HG03135 (cell line): ENCODE measurements around the gene NELFA.

Experiments
- ATAC-seq: cut with Tn5 transposase; IDR thresholded peaks from one replicate; pipeline ENCODE4 v1.9.1; 2021; ENCODE audit warnings: mild to moderate bottlenecking, moderate library complexity; ENCODE audit not compliant: unreplicated experiment

Gene NELFA

DNA sequence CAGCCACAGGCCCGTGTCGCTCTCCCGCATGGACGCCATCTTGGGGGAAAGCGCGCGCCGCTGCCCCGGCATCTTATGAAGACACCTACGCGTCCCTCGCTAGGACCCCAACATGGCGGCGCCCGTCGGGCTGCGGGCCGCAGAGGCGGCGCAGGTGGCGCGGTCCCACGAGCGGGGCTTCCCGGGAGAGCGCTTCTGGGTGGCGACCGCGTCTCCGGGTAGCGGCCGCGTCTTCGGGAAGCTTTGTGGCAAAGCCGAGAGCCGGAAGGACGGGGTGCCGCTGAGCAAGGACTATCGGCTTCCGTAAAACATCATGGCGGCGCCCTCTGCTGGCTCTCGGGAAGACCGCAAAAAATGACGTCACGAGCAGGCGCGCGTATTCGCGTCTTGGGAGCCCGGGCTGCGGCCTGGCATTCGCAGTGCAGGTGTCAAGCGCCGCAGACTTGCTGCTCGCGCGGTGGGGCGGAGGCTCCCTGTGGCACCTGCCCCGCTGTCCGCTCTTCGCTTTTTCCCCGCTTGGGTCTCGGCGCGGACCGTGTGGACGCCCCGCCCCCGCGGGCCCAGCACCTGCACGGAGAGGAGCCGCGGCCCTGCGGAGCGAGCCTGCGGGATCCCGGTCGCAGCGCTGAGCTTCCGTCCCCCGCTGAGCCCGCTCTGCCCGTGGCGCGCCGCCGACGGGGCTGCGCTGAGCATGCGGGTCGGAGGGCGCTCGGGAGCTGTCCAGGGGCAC is at the start of gene NELFA:
Gene NELFA, minus strand, starts transcription at position 54 of the 730 bp plus-strand sequence. Its CDS starts 15 bp downstream, at position 39.
- peak; percentile 83 for ATAC-seq

DNA sequence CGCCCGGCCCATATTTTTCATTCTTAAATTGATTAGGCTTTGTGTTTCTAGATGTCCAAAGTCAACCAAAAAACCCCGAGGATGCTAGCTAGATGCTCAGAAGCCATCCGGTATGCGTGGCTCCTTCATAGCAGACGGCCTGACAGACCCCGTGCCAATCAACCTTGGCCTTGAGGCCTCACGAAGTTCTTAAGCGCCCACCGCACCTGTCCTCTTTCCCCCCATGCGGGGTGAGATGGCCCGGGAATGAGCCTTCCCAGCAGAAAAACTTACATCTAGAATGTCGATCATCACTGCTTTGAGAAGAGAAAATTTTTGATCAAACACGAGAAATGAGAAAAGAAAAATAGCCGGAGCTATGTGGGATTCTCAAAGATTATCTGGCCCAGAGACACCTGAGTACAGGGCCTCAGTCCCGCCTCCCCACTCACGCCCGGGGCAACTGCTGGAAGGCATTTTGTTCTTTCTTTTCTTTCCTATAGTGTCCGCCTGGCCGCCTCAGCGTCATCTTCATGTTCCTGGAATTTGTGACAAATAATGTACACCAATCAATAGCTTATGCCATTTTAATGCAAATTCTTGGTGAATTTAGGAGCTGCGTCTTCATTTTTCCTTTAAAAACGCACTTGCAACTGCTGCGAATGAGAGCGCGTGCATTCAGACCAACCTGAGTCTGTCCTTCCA is 48.8 kb upstream of the NELFA start:
- ATAC-seq: no peak

DNA sequence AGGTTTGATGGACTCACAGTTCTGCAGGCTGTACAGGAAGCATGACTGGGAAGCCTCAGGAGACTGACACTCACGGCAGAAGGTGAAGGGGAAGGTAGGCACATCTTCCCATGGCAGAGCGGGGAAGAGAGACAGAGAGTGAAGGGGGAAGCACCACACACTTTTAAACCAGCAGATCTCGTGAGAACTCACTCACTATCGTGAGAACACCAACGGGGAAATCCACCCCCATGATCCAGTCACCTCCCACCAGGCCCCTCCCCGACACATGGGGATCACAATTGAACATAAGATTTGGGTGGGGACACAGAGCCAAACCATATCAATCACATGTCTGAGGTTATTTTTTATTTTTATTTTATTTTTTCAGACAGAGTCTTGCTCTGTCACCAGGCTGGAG is 45.4 kb upstream of the NELFA start:
- ATAC-seq: no peak

DNA sequence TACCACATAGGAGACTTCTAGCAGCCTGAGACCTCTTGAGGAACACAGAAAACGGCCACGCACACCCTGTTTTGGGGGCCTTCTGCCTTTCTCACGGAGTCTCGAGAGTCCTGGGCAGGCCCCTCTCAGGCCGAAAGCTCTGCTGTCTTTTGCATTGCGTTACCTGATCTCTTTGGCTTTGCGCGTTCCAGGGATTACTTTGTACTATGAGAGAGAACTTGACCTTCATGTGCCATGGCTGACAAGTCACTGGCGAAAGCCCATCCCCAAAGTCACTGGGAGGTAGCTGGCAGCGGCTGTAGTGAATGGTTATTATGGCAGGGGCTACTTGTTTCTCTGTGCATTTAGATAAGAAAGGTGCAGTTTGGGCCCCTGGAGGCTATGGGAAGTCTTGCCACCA is 42.3 kb upstream of the NELFA start:
- no peak for ATAC-seq

DNA sequence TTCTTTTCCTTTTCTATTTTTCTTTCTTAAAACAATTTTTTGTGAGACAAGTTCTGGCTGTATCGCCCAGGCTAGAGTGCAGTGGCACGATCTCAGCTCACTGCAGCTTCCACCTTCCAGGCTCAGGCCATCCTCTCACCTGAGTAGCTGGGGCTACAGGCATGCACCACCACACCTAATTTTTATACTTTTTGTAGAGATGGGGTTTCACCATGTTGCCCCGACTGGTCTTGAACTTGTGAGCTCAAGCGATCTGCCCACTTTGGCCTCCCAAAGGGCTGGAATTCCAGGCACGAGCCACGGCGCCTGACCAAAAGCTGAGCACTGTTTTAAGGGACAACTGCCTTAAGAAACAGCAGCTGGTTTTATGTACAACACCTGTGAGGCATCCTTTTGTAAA is 41.0 kb upstream of the NELFA start:
- ATAC-seq: no peak

DNA sequence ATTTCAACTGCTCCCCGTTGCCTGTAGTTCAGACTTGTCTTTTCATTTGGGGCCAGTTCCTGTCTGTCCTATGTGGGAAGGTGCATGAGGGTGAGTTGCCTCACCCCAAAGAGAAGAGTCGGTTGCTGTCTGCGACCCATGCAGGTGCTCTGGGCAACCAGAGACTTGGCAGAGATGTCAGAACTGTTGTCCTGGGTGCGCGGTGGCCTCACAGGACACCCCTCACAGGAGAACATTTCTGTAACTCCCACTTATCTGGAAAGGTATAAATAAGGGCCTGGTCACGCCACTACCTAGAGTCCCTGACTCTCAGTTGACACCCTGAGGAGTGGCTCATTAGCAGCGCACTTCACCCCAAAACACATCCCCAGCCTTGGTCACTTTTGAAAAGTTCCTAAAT is 40.6 kb upstream of the NELFA start:
- ATAC-seq: no peak

DNA sequence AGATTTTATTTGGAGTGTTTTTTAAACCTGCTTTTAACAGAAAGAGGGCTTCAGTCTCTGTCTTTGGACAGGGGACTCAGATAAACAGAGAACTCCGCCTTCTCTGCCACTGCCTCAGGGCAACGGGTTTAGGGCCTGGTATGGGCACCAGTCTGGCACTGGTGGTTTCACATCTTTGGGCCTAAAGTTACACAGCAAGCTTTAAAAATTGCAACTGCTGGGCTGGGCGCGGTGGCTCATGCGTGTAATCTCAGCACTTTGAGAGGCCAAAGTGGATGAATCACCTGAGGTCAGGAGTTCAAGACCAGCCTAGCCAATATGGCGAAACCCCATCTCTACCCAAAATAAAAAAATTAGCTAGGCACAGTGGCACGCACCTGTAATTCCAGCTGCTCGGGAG is 40.1 kb upstream of the NELFA start:
- ATAC-seq: no peak

DNA sequence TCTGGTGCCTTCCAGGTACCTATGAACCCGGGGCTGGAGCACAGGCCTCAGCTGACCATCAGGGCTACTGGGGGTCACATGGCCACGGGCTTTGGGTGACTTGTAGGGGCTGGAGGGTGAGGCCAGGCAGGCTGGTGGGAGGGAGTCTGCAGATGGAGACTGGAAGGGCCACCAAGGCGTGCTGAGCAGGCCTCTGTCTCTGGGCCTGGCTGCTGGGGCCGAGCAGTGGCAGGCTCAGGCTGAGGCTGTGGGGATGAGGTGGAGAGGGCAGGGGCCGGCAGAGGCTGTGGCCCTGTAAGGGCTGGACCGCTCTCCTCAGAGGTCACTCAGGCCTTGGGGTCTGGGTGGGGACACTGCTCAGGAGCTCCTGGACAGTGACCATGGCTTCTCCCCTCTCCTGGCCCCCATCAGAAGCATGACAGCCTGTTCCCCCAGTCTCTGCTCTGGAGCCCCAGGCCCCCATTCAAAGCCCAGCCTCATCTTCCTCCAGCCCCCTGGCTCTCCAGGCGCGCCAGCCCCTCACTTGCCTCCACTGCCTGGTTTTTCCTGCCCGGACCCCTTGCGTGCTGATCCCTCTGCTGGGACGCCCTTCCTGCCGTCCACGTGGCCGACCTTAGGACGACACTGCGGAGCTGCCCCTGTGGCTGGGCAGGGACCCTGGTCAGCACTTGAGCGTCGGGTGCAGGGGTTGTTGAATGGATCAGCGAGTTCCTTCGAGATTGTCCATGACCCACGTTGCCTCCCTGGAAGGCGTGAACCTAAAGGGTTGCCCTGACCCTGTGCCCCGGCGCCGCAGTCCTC is 39.2 kb upstream of the NELFA start:
- ATAC-seq: no peak

DNA sequence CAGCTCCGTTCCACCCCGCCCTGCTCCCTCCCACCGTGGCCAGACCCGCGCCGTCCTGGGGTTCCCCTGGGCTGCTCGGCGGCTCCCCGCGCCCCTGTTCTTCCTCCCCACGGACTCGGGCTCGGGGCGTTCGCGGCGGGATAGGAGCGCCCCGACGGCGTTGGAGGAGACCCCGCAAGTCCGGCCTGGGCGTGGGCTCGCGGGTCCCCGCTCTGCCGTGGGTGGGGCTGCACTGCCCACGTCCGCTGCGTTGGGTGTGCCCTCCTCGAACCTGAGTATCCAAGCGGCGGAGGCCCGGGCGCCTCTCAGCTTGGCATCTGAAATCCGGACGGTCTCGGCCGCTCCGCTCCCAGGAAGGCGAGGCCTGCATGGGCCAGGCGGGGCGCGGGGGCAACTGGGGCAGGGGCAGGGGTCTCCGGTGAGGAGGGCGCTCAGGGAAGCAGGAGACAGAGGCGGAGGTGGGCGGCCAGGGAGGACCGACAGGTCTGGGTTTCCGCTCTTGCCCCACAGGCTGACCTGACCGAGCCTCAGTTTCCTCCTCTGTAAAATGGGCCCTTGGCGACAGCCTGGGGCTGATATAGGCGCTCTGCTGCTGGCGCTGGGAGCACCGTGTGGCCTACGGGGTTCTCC is 38.4 kb upstream of the NELFA start:
- no peak for ATAC-seq

DNA sequence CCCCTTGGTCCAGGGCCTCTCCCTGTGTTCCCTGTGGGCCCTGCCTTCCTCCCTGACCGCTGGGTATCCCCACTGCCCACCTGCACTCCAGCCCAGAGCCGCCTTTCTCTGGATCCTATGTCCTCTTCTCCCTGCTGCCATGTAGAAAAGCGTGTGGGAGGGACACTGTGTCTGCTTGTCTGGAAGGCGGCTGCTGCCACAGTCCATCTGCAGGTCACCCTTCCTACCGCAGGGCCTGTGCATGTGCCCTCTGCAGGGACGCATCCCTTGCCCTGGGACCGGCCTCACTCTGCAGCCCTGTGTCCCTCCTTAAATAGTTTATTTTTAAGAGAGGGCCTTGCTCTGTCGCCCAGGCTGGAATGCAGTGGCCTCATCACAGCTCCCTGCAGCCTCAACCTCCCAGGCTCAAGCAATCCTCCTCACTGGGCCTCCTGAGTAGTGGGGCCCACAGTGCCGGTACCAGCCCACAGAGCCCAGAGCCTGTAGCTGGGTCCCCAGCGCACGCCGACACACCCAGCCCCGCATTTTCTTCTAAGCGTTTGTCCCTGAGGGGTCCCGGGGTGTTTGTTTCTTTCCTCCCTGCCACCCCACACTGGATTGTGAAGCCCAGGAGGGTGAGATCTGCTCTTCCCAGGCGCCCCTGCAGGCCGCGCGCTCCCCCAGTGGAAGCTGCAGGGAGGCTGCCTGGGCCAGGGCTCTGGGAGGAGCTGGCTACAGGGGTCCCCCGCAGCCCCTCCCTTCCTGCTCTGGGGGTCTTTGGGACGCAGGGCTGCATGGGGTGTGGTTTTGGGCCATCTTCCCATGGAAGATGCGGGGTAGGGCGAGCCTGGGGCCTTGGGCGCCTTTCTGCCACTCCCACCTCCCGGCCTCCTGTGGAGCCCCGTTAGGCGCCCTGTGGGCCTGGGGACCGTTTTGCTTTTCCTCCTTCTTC is 37.5 kb upstream of the NELFA start:
- no peak for ATAC-seq

DNA sequence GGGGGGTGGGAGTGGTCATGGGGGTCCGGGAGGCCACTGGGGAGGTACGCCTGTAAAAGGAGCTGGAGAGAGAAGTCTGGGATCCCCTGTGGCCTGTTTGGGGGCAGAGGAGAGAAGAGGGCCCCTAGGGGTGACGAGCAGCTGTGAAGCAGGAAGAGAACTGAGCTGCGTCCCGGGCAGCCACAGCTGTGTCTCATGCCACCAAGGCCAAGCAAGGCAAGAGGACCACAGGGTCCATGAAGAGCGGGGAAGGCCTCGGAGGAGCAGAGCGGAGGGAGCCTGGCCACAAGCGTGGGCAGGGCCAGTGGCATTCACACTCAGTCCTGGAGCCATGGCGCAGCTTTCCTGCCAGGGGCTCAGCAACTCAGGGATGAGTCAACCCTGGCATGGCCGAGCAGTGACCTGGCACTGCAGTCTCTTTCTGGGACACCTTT is 36.8 kb upstream of the NELFA start:
- ATAC-seq: no peak

DNA sequence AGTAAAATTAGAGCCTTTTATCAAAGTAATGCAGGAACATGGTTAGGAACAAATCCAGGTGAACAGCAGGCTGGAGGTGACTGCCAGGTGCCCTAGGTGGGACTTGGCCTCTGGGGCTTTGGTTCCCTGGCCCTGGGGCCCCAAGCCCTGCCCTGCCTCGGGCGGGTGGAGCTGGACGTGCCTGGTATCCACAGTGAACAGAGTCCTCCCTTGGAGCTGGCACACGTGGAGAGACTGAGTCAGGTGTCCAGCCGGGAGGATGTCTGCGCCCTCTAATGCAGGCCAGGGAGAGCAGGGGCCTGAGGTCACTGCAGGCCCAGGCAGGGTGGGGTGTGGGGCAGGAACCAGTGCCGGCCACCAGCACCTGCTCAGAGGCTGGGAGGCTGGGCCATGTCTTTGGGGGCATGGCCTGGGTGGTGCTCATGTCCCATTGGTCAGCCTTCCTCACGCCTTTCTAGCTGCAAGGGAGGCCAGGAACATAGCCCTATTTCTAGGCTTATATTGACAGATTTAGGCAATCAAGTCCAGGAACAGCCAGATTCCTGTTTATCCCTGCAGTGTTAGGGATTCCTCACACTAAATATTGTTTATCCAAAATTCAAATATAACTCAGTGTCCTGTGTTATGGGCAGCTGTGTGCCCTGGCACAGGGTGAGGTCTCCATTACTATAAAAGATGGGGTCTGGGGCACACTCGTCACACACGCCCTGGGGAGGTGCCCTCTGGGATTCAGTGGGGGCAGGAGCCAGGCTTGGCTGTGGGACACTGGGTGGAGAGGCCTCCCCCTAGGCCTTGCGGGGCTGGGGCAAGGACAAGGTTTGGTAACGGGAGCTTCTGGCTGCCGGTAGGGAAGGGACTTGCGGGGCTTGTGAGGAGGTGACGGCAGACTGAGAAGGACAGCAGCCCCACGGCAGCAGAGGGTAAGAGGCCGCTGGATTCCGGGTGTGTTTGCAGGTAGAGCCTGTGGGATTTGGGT is 36.1 kb upstream of the NELFA start:
- no peak for ATAC-seq

DNA sequence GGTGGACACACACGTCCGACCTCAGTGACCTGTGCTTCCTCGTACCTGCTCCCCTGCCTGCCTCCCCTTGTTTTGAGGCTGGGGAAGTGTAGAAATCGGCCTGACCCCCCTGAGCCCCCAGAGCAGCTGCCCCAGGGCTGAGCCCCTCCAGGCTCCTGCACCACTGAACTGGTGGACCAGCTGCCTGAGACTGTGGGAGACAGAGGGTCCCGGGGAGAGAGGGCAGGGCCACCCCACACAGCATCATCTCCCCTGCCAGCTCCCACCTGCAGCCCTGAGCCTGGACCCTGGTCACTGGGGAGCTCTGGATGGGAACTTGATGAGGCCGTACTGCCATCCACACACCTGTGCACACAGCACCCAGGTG is 35.3 kb upstream of the NELFA start:
- no peak for ATAC-seq

DNA sequence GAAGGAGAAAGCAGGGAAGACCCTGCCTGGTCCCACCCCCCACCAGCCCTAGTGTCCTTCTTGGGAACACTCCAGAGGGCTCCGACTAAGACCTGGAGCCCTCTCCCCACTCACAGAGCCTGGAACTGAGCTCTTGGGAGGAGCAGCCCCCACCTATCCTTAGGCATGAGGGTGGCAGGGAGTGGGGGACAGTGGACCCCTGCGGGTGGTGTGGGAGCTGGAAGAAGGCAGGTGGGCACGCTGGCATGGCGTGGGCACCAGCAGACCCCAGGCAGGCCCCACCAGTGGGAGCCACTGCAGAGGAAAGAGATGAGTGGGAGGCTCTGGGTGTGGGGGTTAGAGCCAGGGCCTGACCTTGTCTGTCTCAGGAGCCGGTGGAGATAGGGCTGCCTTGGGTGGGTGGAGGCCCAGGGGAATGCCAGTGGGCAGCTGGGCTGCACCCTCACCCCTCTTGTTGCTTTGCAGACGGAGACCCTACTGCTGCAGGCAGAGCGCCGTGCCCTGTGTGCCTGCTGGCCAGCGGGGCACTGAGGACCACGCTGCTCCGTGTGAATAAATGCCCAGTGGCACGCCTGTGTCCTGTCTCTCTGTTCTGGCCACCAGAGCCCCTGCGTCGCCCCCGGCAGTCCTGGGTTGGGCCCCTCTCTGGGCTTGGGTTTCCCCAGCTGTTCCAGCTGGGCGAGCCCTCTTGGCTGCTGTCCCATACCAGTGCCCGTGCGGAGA is 34.8 kb upstream of the NELFA start:
- ATAC-seq: no peak

DNA sequence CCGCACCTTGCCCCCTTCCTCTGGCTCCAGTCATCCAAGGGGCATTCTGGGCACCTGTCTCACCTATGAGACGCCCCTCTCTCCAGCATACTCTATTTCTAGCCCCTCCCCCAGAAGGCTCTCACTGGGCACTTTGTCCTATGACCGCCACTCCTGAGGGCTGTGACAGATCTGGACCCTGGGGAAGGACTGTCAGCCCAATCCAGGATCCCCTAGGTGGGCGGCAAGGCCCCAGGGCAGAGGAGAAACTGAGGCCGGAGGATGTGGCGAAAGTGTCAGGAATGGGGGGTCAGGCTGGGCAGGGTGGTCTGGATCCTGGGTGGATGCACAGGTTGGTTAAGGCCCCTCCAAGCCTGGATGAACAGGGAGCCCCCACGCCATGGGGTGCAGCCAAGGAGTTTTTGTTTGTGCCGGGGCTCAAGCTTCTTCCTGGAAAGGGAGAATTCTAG is 34.2 kb upstream of the NELFA start:
- ATAC-seq: no peak

DNA sequence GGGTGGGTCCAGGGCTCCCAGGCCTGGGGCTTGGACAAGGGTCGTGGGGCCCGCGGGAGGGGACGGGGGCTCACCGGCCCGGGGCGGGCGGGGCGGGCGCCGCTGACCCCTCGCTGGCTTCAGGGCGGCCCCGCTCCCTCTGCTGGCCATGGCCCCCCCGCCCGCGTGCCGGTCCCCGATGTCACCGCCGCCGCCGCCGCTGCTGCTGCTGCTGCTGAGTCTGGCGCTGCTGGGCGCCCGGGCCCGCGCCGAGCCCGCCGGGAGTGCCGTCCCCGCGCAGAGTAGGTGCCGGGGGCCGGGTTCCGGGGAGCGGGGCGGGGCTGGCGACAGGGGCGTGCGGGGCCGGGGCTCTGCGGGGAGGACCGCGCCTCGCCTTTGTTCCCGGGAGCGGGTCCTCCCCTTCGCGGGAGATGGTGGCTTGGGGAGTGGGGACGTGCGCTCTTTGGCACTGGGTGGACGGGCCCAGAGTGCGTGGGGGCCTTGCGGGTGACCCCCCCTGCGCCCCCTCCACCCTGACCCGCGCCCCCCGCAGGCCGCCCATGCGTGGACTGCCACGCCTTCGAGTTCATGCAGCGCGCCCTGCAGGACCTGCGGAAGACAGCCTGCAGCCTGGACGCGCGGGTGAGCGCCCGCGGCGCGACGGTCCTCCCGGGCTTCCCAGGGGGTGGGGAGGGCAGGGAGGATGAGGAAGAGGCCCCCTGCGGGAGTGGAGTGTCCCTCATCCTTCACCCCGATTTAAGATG is 33.6 kb upstream of the NELFA start:
- peak; percentile 37 for ATAC-seq

DNA sequence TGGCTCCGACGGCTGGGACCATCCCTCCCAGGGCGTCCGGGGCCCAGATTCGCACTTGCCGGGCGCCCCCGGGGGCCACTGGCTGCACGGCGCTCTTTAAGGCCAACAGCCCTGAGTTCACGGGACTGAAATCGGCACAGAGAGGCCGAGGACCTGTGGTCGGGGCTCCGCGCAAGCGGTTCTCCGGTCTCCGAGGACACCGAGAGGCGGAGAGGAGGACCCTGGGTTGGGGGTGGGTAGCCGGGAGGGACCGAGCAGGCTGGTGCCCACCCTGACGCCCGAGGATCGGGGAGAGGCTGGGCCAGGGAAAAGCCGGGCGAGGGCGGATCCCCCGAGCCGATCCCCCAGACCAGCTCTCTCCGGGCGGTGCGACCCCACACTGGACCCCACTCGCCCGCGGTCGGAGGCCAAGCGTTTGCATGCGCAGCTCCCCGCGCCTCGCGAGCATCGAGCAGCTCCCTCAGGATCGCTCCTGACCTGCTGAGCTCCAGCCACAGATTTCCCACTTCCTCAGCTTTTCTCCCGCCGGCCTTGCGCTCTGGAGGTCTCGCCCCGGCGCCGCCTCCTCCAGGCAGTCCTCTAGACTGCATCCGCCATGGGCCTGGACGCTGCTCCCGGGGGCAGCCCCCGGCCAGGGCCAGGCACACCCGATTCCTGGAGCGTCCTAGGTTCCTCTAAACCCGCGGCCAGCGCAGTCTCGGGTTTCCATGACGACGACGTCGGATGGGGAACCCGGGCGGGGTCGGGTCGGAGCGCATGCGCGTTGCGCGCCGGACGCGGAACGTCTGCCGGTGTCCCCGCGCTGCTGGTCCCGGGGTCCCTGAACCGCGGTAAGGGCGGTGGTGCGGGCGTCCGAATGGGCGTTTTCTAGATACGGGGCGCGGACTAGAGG is 32.7 kb upstream of the NELFA start:
- peak; percentile 71 for ATAC-seq
